ENCODE results near the gene PEX13. TPM values are rescaled to one million over a fixed set of nuclear protein-coding genes. Genes with fewer than 3 reads are reported as not detected.
"Not testable (repeated sequence)": the region's sequence is repeated elsewhere in the genome, so short reads cannot be mapped to it uniquely, and the experiment has no call there.

Gene PEX13
- total RNA-seq, 1 experiment from 2014 or later: 32.0 TPM

- no TSS peak for BruUV-seq (replicated peaks)
Measured at GRCh38 chr2:61021228-61021660, 3.7 kb downstream of the PEX13 start.

GRCh38 chr2:61023670-61024069 is 6.2 kb downstream of the PEX13 start:
- Mint-ChIP-seq H3K9me3 (ENCODE audit: low read depth, unreplicated experiment) (peaks cover 15% of the 10 kb centered on the region), H3K36me3 (ENCODE audit: insufficient read depth, unreplicated experiment) (peaks cover 46% of the 10 kb centered on the region), H3K4me1 (ENCODE audit: low read depth, unreplicated experiment) (peaks cover 9% of the 10 kb centered on the region), H3K4me3 (ENCODE audit: low read depth, unreplicated experiment) (no peak overlapping the region), H3K27ac (ENCODE audit: unreplicated experiment) (peak overlapping the region; percentile 47), H3K27me3 (ENCODE audit: unreplicated experiment) (no peaks in the 10 kb centered on the region)
- TF ChIP-seq CTCF (IDR thresholded peaks at IDR 0.05; ENCODE audit: unreplicated experiment): no peak
- intact Hi-C loops (cut with micrococcal nuclease; ENCODE audit: unreplicated experiment): no loop called here
- CTCF ChIA-PET: no interaction called here
- no TSS peak for BruUV-seq (replicated peaks)
- DNase-seq: no peak

More at GRCh38 chr2:61021228-61021660, 3.7 kb downstream of the PEX13 start:
- Mint-ChIP-seq H3K4me1 (ENCODE audit: low read depth, unreplicated experiment) (peaks cover 9% of the 10 kb centered on the region), H3K9me3 (ENCODE audit: low read depth, unreplicated experiment) (peaks cover 10% of the 10 kb centered on the region), H3K27ac (ENCODE audit: unreplicated experiment) (no peak overlapping the region), H3K36me3 (ENCODE audit: insufficient read depth, unreplicated experiment) (peaks cover 61% of the 10 kb centered on the region), H3K4me3 (ENCODE audit: low read depth, unreplicated experiment) (no peak overlapping the region), H3K27me3 (ENCODE audit: unreplicated experiment) (no peaks in the 10 kb centered on the region)
- DNase-seq: no peak
- intact Hi-C loops (cut with micrococcal nuclease; ENCODE audit: unreplicated experiment): loop anchor here (2.0 kb wide), 1 partner anchor 44 kb away; the partner anchor contains the start of gene SANBR
- TF ChIP-seq CTCF (IDR thresholded peaks at IDR 0.05; ENCODE audit: unreplicated experiment): no peak
- CTCF ChIA-PET: interaction anchor here (0.6 kb wide), 1 partner anchor 119 kb away, joined by 3 read pairs; no protein-coding TSS in a partner anchor

- Mint-ChIP-seq H3K9me3 (ENCODE audit: low read depth, unreplicated experiment) (peaks cover 14% of the 10 kb centered on the region), H3K36me3 (ENCODE audit: insufficient read depth, unreplicated experiment) (peaks cover 29% of the 10 kb centered on the region), H3K27ac (ENCODE audit: unreplicated experiment) (no peak overlapping the region), H3K4me3 (ENCODE audit: low read depth, unreplicated experiment) (no peak overlapping the region), H3K4me1 (ENCODE audit: low read depth, unreplicated experiment) (no peaks in the 10 kb centered on the region), H3K27me3 (ENCODE audit: unreplicated experiment) (no peaks in the 10 kb centered on the region)
- no peak for TF ChIP-seq CTCF (IDR thresholded peaks at IDR 0.05; ENCODE audit: unreplicated experiment)
- CTCF ChIA-PET: interaction anchor here (0.7 kb wide), 1 partner anchor 575 kb away, joined by 7 read pairs; no protein-coding TSS in a partner anchor
- DNase-seq: no peak
- BruUV-seq (replicated peaks): no TSS peak
- intact Hi-C loops (cut with micrococcal nuclease; ENCODE audit: unreplicated experiment): no loop called here
Measured at GRCh38 chr2:61029533-61029932, 12.0 kb downstream of the PEX13 start.

GRCh38 chr2:61034592-61034991 is 17.1 kb downstream of the PEX13 start:
- BruUV-seq (replicated peaks); DNase-seq; intact Hi-C loops (cut with micrococcal nuclease; ENCODE audit: unreplicated experiment); H3K27me3 Mint-ChIP-seq (ENCODE audit: unreplicated experiment); H3K4me3 Mint-ChIP-seq (ENCODE audit: low read depth, unreplicated experiment); H3K4me1 Mint-ChIP-seq (ENCODE audit: low read depth, unreplicated experiment); H3K27ac Mint-ChIP-seq (ENCODE audit: unreplicated experiment): not testable (repeated sequence)
- H3K9me3 Mint-ChIP-seq (ENCODE audit: low read depth, unreplicated experiment): peaks cover 26% of the 10 kb centered on the region
- CTCF ChIA-PET: interaction anchor here (0.6 kb wide), 1 partner anchor 217 kb away, joined by 3 read pairs; no protein-coding TSS in a partner anchor
- H3K36me3 Mint-ChIP-seq (ENCODE audit: insufficient read depth, unreplicated experiment): peaks cover 35% of the 10 kb centered on the region

GRCh38 chr2:61036643-61037042 is 19.1 kb downstream of the PEX13 start:
- intact Hi-C loops (cut with micrococcal nuclease; ENCODE audit: unreplicated experiment); BruUV-seq (replicated peaks): not testable (repeated sequence)
- CTCF ChIA-PET: interaction anchor here (0.7 kb wide), 1 partner anchor 407 kb away, joined by 3 read pairs; no protein-coding TSS in a partner anchor

More at GRCh38 chr2:61036643-61037042, 19.1 kb downstream of the PEX13 start:
- H3K27ac Mint-ChIP-seq (ENCODE audit: unreplicated experiment); H3K4me1 Mint-ChIP-seq (ENCODE audit: low read depth, unreplicated experiment); DNase-seq; H3K4me3 Mint-ChIP-seq (ENCODE audit: low read depth, unreplicated experiment); H3K27me3 Mint-ChIP-seq (ENCODE audit: unreplicated experiment): not testable (repeated sequence)
- Mint-ChIP-seq H3K36me3 (ENCODE audit: insufficient read depth, unreplicated experiment) (peaks cover 32% of the 10 kb centered on the region), H3K9me3 (ENCODE audit: low read depth, unreplicated experiment) (peaks cover 32% of the 10 kb centered on the region)
